HG03432 (cell line): Measurements from ENCODE around the gene TDRD15.
"Not testable (repeated sequence)": the region's sequence is repeated elsewhere in the genome, so short reads cannot be mapped to it uniquely, and the experiment has no call there.

ENCODE experiments used
- ATAC-seq: cut with Tn5 transposase; IDR thresholded peaks from one replicate; pipeline ENCODE4 v1.9.1; 2021; ENCODE audit warnings: mild to moderate bottlenecking, moderate library complexity; ENCODE audit not compliant: unreplicated experiment

TDRD15 gene

GRCh38 chr2:21123473-21124393, at the start of gene TDRD15:
TDRD15 (plus strand) TSS chr2:21123968; CDS start chr2:21137468, 13,500 bp downstream.
- no peak for ATAC-seq

GRCh38 chr2:21078296-21078695, 45.5 kb upstream of the TDRD15 start:
- no peak for ATAC-seq

GRCh38 chr2:21083482-21083881, 40.3 kb upstream of the TDRD15 start:
- ATAC-seq = no peak

- no peak for ATAC-seq
Observed at GRCh38 chr2:21084401-21084800, 39.4 kb upstream of the TDRD15 start.

- ATAC-seq = no peak
Observed at GRCh38 chr2:21092308-21092869, 31.4 kb upstream of the TDRD15 start.

- ATAC-seq = no peak
Observed at GRCh38 chr2:21095178-21095577, 28.6 kb upstream of the TDRD15 start.

GRCh38 chr2:21095714-21096113, 28.1 kb upstream of the TDRD15 start:
- no peak for ATAC-seq

GRCh38 chr2:21096458-21096857, 27.3 kb upstream of the TDRD15 start:
- ATAC-seq = no peak

- no peak for ATAC-seq
Observed at GRCh38 chr2:21097331-21097730, 26.4 kb upstream of the TDRD15 start.

- ATAC-seq = no peak
Observed at GRCh38 chr2:21098294-21098693, 25.5 kb upstream of the TDRD15 start.

GRCh38 chr2:21099281-21099907, 24.4 kb upstream of the TDRD15 start:
- ATAC-seq = no peak

- ATAC-seq = not testable (repeated sequence)
Observed at GRCh38 chr2:21101514-21102155, 22.1 kb upstream of the TDRD15 start.

GRCh38 chr2:21102356-21102755, 21.4 kb upstream of the TDRD15 start:
- ATAC-seq = no peak

GRCh38 chr2:21103274-21103891, 20.4 kb upstream of the TDRD15 start:
- ATAC-seq = no peak

- no peak for ATAC-seq
Observed at GRCh38 chr2:21104030-21104660, 19.6 kb upstream of the TDRD15 start.

GRCh38 chr2:21111012-21111411, 12.8 kb upstream of the TDRD15 start:
- no peak for ATAC-seq

GRCh38 chr2:21117688-21118087, 6.1 kb upstream of the TDRD15 start:
- no peak for ATAC-seq

- peak; percentile 63 for ATAC-seq
Observed at GRCh38 chr2:21118302-21118920, 5.4 kb upstream of the TDRD15 start.

GRCh38 chr2:21131861-21132260, 8.1 kb downstream of the TDRD15 start:
- no peak for ATAC-seq

GRCh38 chr2:21135585-21135984, 11.8 kb downstream of the TDRD15 start:
- ATAC-seq = peak; percentile 54
